WI38 (cell line): ENCODE data around the gene GDF3.
A peak's percentile ranks its signal among the peaks of the same experiment; 100 is the strongest.
"Not testable (repeated sequence)": the region's sequence is repeated elsewhere in the genome, so short reads cannot be mapped to it uniquely, and the experiment has no call there.

ENCODE experiments used
- H3K4me3 ChIP-seq: 2 replicates; pipeline ENCODE4 v1.5.1; 2011; ENCODE audit warnings: low read depth, mild to moderate bottlenecking, control low read depth, low read length
- TF ChIP-seq, protein P1 (sequence below): IDR thresholded peaks from 2 replicates; pipeline ENCODE4 v1.5.1; 2012; ENCODE audit warnings: low read depth, mild to moderate bottlenecking, control low read depth, low read length

Gene GDF3

DNA sequence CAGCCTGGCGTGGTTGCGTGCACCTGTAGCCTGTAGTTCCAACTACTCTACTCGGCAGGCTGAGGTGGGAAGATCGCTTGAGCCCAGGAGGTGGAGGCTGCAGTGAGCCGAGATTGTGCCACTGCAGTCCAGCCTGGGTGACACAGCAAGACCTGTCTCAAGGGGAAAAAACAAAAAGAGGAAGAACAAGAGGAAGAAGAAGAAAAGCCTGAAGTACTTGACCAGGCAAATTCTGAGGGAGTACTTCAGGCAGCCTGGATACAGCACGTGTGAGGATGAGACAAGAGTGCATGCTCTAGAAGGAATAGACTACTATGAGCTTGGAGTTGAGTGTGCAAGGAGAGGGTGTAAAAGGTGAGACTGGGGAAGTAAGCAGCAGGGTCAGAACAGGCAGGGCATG, 1.8 kb downstream of the GDF3 start:
- no peak overlapping the region for H3K4me3 ChIP-seq
- TF ChIP-seq, protein P1, sequence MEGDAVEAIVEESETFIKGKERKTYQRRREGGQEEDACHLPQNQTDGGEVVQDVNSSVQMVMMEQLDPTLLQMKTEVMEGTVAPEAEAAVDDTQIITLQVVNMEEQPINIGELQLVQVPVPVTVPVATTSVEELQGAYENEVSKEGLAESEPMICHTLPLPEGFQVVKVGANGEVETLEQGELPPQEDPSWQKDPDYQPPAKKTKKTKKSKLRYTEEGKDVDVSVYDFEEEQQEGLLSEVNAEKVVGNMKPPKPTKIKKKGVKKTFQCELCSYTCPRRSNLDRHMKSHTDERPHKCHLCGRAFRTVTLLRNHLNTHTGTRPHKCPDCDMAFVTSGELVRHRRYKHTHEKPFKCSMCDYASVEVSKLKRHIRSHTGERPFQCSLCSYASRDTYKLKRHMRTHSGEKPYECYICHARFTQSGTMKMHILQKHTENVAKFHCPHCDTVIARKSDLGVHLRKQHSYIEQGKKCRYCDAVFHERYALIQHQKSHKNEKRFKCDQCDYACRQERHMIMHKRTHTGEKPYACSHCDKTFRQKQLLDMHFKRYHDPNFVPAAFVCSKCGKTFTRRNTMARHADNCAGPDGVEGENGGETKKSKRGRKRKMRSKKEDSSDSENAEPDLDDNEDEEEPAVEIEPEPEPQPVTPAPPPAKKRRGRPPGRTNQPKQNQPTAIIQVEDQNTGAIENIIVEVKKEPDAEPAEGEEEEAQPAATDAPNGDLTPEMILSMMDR, result no peak

DNA sequence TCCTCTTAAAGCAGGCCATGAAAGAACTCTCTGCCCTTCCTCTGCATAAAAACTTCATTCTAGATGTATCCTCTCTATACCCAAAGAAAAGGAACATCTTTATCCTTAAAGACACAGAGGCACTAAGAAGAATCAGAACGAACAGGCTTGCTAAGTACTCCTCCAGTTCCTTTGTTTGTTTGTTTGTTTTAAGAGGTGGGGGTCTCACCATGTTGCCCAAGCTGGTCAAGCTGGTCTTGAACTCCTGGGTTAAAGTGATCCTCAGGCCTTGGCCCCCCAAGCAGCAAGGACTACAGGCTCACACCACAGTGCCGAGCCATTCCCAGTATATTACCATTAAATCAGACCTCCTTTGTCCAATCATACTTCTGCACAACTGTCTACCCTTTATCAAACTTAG, 14.0 kb downstream of the GDF3 start:
- no peak overlapping the region for H3K4me3 ChIP-seq
- TF ChIP-seq, protein P1, result no peak

DNA sequence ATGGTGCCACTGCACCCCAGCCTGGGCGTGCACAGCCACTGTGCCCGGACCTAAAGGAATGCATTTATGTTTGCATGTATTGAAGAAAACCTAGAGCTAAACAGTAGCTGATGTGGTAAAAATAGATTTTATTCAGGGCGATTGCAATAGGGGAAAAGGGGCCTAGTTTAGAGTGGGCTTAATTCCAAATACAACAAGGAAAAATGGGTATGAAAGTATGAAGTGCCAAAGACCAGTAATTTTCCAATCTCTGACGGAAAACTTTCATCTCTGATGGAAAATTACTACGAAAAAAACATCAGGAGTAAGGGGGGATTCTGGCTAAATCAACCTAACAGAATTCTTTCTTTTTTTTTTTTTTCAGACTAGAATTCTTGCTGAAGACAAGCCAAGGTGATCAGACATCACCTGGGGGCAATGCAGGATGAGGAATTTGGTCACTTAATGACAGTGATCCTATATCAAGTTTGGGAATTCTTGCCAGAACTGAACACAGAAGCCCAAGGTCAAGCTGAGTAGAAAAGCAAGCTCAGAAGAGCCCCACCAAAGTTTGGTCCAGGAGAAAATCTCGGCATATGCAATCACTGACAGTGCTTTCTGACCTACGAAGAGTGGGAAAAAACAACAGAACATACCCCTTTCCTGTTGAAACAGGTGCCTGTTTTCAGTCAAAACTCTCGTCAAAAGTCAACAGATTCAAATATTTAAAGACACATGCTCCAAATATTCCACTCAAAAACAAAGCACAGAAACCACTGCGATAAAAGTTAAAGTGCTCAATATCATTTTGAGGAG, 16.1 kb downstream of the GDF3 start:
- TF ChIP-seq, protein P1, result no peak
- no peak overlapping the region for H3K4me3 ChIP-seq

DNA sequence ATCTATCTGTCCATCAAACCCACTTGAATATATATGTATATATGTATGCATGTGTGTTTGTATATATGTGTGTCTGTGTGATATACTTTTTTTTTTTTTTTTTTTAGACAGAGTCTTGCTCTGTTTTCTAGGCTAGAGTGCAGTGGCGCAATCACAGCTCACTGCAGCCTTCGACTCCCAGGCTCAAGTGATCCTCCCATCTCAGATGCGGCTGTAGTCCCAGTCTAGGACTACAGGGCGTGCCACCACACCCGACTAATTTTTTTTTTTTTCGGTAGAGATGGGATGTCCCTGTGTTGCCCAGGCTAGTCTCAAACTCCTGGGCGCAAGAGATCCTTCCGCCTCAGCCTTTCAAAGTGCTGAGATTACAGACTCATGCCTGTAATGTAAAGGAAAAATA, 16.8 kb downstream of the GDF3 start:
- H3K4me3 ChIP-seq, result no peak overlapping the region
- TF ChIP-seq, protein P1, result no peak

DNA sequence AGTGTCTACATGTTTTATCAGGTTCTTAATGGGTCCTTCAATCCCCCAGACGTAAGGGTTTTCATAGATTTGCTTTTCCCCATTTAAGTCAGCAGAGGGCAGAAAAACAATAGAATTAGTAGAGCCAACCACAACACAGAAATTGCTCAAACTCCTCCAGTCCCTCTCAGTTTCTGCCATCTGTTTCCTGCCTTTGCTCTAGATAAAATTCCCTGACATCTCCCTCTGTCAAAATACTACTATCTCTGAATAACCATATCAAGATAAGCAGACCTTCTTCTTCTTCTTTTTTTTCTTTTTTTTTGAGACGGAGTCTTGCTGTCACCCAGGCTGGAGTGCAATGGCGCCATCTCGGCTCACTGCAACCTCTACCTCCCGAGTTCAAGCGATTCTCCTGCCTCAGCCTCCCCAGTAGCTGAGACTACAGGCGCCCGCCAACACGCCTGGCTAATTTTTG, 18.1 kb downstream of the GDF3 start:
- H3K4me3 ChIP-seq, result not testable (repeated sequence)

DNA sequence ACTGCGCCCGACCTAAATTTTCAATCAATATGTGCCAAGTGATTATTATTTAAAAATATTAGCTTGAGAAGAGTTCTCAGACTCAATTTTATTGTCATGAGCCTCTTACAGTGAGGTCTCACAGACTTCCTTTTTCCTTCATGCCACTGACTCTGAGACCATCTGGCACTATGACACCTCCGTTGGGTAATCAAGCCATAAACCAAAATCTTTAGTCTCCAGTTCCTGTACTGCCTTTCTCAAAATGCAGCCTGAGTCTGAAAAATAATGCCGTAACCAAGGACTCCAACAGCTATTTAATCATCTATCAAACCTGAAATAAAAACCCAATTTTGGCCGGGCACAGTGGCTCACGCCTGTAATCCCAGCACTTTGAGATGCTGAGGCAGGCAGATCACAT, 20.1 kb downstream of the GDF3 start:
- not testable (repeated sequence) for H3K4me3 ChIP-seq

DNA sequence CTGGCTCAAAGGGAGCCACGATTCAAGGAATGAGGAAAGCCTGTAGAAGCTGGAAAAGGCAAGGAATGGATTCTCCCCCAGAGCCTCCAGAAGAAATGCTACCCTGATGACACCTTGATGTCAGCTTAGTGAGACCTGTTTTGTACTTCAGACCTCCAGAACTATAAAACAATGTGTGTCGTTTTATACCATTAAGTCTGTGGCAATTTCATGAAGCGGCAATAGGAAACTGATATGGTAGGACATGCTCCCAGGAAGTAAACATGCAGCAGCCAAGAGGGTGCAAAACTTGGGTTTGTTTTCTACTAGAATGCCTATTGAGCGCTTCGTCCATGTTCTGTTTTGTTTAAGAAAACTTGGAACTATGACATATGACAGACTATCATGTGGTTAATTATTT, 27.4 kb downstream of the GDF3 start:
- TF ChIP-seq, protein P1, result no peak
- no peak overlapping the region for H3K4me3 ChIP-seq

DNA sequence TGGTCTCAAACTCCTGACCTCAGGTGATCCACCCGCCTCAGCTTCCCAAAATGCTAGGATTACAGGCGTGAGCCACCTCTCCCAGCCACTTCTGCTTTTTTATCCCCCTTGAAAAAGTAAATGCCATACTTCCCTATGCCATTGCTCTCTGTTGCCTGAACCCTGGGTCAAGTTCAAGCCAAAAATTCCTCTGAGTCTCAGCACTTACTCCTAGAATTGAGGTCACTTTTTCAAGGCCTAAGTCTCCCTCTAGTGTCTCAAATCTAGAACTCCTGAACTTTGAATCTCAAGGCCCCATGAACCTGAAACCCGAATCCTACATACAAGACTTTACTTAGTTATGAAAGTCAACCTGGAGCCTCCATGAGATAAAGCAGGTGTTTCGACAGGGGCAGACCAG, 28.4 kb downstream of the GDF3 start:
- TF ChIP-seq, protein P1, result peak; percentile 34; the same call in 1 of the 2 replicates
- H3K4me3 ChIP-seq, result no peak overlapping the region
